Mononuclear cell (primary cell): Measurements from ENCODE around the gene HOXA13. TPM values are rescaled to one million over a fixed set of nuclear protein-coding genes. Genes with fewer than 3 reads are reported as not detected.

Experiments used
- H3K27me3 ChIP-seq: 2 replicates; pipeline ENCODE4 v1.6.0; 2011; ENCODE audit warnings: low read length, control low read depth; ENCODE audit not compliant: insufficient read depth
- H3K4me1 ChIP-seq: 2 replicates; pipeline ENCODE4 v1.5.1; 2011; ENCODE audit warnings: mild to moderate bottlenecking, low read length, control low read depth; ENCODE audit not compliant: insufficient read depth
- H3K4me3 ChIP-seq: 2 replicates; pipeline ENCODE4 v1.5.1; 2011; ENCODE audit warnings: mild to moderate bottlenecking, low read length, moderate library complexity
- H3K9me3 ChIP-seq: 2 replicates; pipeline ENCODE4 v1.5.1; 2011; ENCODE audit warnings: low read depth, mild to moderate bottlenecking, control low read depth, low read length
- total RNA-seq: library from RNA; depleted of rRNA; stranded (reverse); fragments of >200 nt; gene quantifications from one replicate; pipeline ENCODE4 v1.2.3, GENCODE V29; 2012

HOXA13 gene
- total RNA-seq, 1 donor: under 0.01 TPM

- H3K4me1 ChIP-seq: peaks cover 67% of the 10 kb centered on the region
- peaks cover 98% of the 10 kb centered on the region for H3K27me3 ChIP-seq
- no peaks in the 10 kb centered on the region for H3K9me3 ChIP-seq
- no peak overlapping the region for H3K4me3 ChIP-seq
Observed at GRCh38 chr7:27166531-27167505, 33.1 kb downstream of the HOXA13 start.

DNA sequence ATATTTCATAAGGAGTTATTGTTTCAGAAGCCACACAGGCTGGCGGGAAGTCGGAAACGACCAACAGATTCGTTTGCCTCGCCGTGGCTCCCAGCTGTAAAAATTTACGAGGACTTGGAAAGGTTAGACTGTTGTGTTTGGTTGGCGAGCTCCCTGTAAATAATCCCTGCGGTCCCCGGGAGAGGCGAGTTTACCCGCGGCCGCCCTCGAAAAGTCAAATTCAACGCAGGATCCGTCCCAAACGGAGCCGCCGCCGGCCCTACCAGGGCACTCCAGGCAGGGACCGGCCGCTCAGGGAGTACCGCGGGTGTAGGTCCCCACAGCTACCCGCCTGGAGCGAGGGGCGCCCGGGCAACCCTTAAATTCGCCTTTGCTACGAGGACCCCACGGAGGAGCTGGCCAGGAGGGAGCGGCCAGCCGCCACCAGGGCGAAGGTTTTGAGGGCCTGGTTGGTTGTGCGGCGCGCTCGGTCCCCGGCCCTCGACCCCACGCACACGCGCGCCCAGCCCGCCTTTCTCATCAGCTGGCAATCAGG is 33.8 kb downstream of the HOXA13 start:
- peaks cover 93% of the 10 kb centered on the region for H3K27me3 ChIP-seq
- no peaks in the 10 kb centered on the region for H3K9me3 ChIP-seq
- H3K4me3 ChIP-seq: peak overlapping the region; percentile 16
- peaks cover 67% of the 10 kb centered on the region for H3K4me1 ChIP-seq

DNA sequence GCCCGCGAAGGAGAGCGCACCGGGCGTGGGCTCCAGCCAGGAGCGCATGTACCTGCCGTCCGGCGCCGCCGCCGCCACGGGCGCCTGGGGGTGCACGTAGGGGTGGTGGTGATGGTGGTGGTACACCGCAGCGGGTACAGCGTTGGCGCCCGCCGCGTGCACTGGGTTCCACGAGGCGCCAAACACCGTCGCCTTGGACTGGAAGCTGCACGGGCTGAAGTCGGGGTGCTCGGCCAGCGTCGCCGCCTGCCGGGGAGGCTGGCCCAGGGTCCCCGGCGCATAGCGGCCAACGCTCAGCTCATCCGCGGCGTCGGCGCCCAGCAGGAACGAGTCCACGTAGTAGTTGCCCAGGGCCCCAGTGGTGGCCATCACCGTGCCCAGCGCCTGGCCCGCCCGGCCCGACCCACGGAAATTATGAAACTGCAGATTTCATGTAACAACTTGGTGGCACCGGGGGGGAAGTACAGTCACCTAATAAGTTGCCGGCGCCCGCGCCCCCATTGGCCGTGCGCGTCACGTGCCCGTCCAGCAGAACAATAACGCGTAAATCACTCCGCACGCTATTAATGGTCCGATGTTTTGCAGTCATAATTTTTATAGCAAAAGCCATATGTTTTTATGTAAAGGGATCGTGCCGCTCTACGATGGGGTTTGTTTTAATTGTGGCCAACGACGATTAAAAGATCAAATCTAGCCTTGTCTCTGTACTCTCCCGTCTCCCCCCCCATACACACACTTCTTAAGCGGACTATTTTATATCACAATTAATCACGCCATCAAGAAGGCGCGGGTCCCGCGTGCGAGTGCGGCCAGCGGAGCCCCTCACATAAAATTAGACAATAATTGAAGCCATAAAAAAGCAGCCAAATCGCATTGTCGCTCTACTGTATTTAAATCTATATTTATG is 34.5 kb downstream of the HOXA13 start, which contains the start of gene HOXA9:
TSS of gene HOXA9 (minus strand) at position 449 of the 907 bp plus-strand sequence. CDS start at position 369, 80 bp downstream.
- peak within 1 kb of the TSS; percentile 16 for H3K4me3 ChIP-seq
- H3K27me3 ChIP-seq: peaks cover 91% of the 10 kb centered on the region
- H3K4me1 ChIP-seq: peaks cover 74% of the 10 kb centered on the region
- no peaks in the 10 kb centered on the region for H3K9me3 ChIP-seq

DNA sequence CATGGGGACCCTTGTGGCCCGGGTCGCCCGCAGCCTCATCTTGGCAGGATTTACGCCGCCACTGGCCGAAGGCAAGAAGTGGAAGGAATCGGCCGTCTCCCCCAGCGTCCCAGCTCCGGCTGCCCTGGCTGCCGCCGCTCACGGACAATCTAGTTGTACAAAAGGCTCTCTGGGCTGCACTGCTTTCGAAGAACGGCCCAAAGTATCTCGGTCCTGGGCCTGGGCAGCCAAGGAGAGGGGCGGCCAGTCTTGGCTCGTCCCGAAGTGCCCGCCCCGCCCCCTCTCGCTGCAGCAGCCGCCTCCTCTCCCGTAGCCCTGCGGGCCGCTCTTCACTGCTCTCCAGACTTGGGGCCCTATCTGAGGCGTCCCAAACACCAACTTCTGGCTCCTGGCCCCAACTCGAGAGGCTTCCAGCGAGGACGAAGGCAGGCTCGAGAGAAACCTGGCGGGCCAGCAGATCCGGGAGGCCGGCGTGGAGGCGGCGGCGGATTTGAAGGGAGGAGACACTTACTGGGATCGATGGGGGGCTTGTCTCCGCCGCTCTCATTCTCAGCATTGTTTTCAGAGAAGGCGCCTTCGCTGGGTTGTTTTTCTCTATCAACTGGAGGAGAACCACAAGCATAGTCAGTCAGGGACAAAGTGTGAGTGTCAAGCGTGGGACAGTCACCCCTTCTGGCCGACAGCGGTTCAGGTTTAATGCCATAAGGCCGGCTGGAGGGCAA is 35.4 kb downstream of the HOXA13 start:
- no peaks in the 10 kb centered on the region for H3K9me3 ChIP-seq
- H3K4me1 ChIP-seq: peaks cover 74% of the 10 kb centered on the region
- H3K27me3 ChIP-seq: peaks cover 93% of the 10 kb centered on the region
- no peak overlapping the region for H3K4me3 ChIP-seq

DNA sequence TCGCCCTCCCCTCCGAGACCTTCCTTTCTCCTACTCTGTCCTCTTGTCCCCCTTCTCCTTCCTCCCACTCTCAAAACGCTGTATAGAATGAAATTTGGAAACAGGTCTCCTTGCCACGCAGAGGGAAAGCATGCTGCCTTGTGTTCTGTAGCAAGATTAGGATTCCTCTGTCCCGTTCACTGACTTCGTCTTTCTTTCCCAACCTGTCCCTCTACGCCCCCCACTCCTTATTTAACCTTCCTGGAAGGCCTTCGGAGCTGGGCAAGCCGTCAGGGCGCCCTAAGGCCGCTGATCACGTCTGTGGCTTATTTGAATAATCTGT is 35.9 kb downstream of the HOXA13 start:
- H3K27me3 ChIP-seq: peaks cover 93% of the 10 kb centered on the region
- H3K9me3 ChIP-seq: no peaks in the 10 kb centered on the region
- H3K4me3 ChIP-seq: no peak overlapping the region
- peaks cover 68% of the 10 kb centered on the region for H3K4me1 ChIP-seq

GRCh38 chr7:27163288-27164044 is 36.4 kb downstream of the HOXA13 start:
- Histone ChIP-seq H3K4me3 (no peak overlapping the region), H3K4me1 (peaks cover 67% of the 10 kb centered on the region), H3K9me3 (no peaks in the 10 kb centered on the region)

DNA sequence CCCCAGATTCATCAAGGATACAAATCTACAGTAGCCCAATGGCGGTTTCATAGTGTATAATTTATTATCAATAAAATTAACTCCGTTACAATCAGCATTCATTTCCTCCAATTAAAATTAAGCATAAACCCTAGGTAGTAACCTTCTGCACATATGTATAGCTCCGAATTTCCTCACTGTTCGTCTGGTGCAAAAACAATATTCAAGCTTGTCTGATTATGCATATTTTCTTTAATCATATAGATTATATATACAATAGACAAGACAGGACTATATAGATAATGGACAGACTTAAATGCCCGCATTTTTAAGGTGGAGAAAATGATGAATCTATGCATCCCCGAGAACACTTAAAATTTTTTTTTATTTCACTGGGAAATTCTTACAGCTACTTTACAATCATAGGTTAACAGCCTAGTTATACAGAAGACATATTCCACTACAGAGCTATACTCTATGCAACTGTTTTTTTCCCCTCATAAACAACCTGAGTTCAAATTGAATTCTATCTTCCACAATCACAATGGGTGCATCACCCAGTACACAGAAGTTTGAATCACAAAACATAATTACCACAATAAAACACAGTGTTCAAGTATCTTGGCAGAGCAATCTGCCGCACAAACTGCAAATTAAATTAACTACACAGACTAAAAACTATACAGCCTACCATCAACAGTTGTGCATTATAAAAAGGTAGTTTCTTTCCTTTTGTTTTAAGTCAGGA is 37.2 kb downstream of the HOXA13 start:
- H3K4me1 ChIP-seq: peaks cover 69% of the 10 kb centered on the region
- H3K27me3 ChIP-seq: peaks cover 93% of the 10 kb centered on the region
- H3K4me3 ChIP-seq: no peak overlapping the region
- H3K9me3 ChIP-seq: no peaks in the 10 kb centered on the region

More at GRCh38 chr7:27163288-27164044, 36.4 kb downstream of the HOXA13 start:
- H3K27me3 ChIP-seq: peaks cover 93% of the 10 kb centered on the region

GRCh38 chr7:27161721-27162560 is 38.0 kb downstream of the HOXA13 start:
- peaks cover 64% of the 10 kb centered on the region for H3K4me1 ChIP-seq
- H3K9me3 ChIP-seq: no peaks in the 10 kb centered on the region
- no peak overlapping the region for H3K4me3 ChIP-seq
- peaks cover 93% of the 10 kb centered on the region for H3K27me3 ChIP-seq

- Histone ChIP-seq H3K9me3 (no peaks in the 10 kb centered on the region), H3K27me3 (peaks cover 91% of the 10 kb centered on the region), H3K4me1 (peaks cover 61% of the 10 kb centered on the region), H3K4me3 (peak overlapping the region; percentile 47)
Observed at GRCh38 chr7:27161214-27161720, 38.6 kb downstream of the HOXA13 start.

DNA sequence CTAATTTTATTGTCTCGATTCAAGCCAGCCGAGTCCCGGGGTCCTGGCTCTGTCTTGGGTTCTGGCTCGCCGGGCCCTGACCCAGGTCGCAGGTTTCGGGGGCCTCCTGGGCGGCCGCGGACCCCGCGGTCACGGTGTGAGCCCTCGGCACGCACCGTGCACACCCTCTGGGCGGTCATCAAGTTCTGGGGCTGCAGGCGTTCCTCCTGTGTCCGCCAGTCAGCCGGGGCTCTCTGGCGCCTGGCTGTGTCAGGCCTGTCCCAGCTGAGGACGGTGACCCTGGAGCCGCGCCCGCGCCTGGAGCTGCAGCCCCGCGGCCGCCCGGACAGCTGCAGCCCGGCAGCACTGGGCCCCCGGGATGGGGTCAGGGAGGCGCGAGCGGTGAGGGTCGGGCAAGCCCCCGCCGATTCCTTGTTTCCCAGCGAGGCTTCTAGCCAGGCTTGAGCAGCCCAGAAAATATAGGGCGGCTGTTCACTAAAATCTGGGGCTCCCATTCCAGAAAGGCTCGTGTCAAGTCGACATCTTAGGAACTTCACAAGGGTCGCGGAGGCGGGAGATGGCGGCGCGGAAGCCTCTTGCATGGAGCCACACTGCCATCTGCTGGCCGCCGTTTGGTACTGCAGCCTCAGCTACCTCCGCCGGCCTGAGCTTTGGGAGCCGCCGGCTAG is 39.2 kb downstream of the HOXA13 start:
- peak overlapping the region; percentile 47 for H3K4me3 ChIP-seq
- H3K27me3 ChIP-seq: peaks cover 91% of the 10 kb centered on the region
- H3K4me1 ChIP-seq: peaks cover 61% of the 10 kb centered on the region
- H3K9me3 ChIP-seq: no peaks in the 10 kb centered on the region

GRCh38 chr7:27160145-27160545 is 39.7 kb downstream of the HOXA13 start:
- no peaks in the 10 kb centered on the region for H3K9me3 ChIP-seq
- peaks cover 91% of the 10 kb centered on the region for H3K27me3 ChIP-seq
- H3K4me3 ChIP-seq: peak overlapping the region; percentile 47
- H3K4me1 ChIP-seq: peaks cover 61% of the 10 kb centered on the region
